Hindlimb muscle (tissue), 1 donor: ENCODE data around the gene CYB5D1. TPM values are rescaled to one million over a fixed set of nuclear protein-coding genes. Genes with fewer than 3 reads are reported as not detected.

Source experiments
- DNase-seq: peaks from one replicate; pipeline ENCODE4 v3.0.0-alpha.2; 2013
- polyA plus RNA-seq: library from polyadenylated mRNA; unstranded; fragments of 120-200 nt; gene quantifications from one replicate; pipeline ENCODE4 v1.2.1, GENCODE V29; 2013; ENCODE audit not compliant: insufficient read length

CYB5D1 gene
- polyA plus RNA-seq, 1 donor: 8.2 TPM

GRCh38 chr17:7833795-7834541 lies 23.8 kb upstream of the CYB5D1 start, which contains the start of gene KDM6B:
TSS of gene KDM6B (plus strand) at chr17:7834217. CDS start at chr17:7845555, 11,338 bp downstream.
- peak; percentile 92 for DNase-seq

- no peak for DNase-seq
Observed at GRCh38 chr17:7834542-7834956, 23.3 kb upstream of the CYB5D1 start.

GRCh38 chr17:7834957-7835813 lies 22.6 kb upstream of the CYB5D1 start:
- peak; percentile 100 for DNase-seq

GRCh38 chr17:7835814-7836595 lies 21.8 kb upstream of the CYB5D1 start:
- peak; percentile 67 for DNase-seq

DNA sequence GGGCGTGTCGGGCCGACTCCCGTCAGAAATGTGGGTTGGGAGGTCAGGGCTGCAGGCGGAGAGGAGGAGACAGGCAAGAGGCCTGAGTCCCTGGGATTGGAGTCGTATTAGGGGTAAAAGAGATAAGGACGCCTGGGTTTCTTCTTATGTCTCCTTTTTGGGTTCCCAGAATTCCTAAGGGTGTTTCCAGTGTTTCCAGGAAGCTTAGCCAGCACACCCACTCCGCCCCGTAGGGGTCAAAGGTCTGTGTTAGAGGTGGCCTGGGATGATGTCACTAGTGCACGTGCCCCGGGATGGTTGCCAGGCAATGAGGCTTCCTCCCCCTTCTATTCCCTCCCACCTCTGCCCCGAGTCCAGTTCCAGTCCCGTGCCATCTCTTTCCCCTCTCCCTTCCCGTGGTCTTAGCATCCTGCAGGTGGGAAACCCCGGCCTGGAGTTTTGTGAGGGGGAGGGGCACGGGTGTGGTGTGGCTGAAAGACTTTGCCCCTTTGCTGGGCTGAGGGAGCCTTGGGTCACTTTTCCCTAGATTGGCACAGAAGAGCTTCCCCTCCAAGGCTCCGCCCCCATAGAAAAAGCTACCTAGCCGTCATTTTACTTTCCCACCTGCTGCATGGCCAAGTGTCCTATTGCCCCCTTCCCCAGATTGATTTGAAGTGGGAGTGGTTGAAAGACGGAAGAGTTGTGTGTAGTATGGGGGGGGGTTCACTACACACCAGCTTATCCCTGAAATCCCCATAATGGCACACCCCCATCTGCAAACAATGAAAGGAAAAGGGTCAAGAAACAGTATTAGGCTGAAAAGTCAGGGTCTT lies 21.0 kb upstream of the CYB5D1 start:
- DNase-seq: peak; percentile 89

- DNase-seq: no peak
Observed at GRCh38 chr17:7837408-7838088, 20.3 kb upstream of the CYB5D1 start.

DNA sequence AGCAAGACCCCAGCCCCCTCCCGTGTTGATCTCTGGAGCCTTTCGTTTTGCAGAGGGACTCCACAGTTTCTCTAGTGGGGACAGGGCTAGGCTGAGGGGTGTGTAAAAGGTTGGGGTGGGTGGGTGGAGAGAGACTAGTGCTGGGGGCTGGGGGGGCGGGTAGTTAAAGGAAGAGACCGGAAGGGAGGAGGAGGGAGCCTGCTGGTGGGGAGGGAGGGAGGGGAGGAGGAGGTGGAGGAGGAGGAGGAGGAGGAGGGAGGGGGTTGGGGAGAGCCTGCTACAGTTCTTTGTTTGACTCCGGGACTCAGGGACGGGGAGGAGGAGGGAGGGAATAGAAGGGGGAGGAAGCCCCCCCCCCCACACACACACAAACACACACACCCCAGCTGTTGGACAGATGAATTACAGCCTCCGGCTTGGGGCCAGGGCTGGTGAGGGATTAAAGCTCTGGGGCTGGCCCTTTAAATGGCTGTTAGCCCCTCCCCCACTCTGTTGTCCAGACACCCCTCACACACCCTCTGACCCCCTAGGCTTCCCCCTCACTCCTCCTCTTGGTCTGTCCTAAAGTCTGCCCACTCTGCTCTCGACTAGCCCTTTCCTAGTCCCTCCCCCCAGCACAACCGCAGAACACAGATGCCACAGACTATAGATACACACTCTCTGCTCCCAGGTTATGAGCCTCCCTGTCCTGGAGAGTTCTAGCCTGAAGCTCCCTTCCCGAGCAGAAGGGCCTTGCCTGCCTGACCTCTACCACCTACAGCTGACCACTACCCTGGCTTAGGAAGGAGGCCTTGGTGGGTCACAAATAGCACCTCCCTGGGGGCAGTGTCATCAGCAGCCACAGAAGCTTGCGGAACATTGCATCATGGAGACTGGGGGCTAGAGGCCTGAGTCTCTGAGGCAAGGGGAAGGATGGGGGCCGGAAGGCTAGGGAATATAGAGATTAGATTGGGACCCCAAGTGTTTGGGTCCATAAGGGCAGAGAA lies 19.4 kb upstream of the CYB5D1 start:
- peak; percentile 54 for DNase-seq

- no peak for DNase-seq
Observed at GRCh38 chr17:7839190-7839875, 18.5 kb upstream of the CYB5D1 start.

DNA sequence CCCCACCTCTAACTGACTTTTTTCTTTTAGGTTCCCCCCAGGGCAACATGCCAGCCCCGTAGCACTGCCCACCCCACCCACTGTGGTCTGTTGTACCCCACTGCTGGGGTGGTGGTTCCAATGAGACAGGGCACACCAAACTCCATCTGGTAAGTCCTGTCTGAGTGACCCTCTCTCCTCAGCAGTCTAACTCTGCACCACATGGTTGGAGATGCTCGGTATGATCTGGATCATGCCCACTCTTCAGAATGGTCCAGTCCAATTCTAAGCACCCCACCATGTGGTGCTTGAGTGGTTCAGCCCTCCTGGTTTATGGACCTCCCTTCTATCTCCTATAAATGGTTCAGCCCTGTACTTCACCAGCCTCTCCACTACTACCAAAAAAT lies 17.9 kb upstream of the CYB5D1 start:
- DNase-seq: no peak

GRCh38 chr17:7840441-7840840 lies 17.4 kb upstream of the CYB5D1 start:
- DNase-seq: no peak

GRCh38 chr17:7840875-7841274 lies 16.9 kb upstream of the CYB5D1 start:
- DNase-seq: no peak

DNA sequence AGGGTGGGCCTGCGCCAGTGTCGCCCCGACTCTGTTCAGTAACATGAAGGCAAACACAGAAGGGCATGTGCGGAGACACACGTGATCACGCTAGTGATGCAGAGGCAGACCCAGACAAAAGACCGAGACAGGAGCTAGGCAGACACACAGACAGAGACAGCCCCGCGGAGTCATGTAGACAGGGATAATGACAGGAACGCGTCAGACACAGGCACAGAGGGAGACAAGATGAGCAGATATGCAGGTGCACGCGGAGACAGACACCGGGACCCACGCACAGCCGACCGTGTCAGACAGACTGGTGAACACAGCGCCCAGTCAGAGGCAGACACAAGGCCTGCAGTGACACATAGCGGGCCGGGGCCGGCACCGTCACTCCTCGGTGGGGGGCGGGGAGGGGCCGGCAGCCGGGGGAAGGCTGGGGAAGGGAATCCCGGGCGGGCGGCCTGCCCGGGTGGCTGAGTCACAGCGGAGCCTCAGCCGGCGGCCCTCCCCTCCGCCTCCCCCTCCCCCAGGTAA lies 16.3 kb upstream of the CYB5D1 start:
- peak; percentile 90 for DNase-seq

GRCh38 chr17:7841915-7842379 lies 15.9 kb upstream of the CYB5D1 start:
- DNase-seq: peak; percentile 92

DNA sequence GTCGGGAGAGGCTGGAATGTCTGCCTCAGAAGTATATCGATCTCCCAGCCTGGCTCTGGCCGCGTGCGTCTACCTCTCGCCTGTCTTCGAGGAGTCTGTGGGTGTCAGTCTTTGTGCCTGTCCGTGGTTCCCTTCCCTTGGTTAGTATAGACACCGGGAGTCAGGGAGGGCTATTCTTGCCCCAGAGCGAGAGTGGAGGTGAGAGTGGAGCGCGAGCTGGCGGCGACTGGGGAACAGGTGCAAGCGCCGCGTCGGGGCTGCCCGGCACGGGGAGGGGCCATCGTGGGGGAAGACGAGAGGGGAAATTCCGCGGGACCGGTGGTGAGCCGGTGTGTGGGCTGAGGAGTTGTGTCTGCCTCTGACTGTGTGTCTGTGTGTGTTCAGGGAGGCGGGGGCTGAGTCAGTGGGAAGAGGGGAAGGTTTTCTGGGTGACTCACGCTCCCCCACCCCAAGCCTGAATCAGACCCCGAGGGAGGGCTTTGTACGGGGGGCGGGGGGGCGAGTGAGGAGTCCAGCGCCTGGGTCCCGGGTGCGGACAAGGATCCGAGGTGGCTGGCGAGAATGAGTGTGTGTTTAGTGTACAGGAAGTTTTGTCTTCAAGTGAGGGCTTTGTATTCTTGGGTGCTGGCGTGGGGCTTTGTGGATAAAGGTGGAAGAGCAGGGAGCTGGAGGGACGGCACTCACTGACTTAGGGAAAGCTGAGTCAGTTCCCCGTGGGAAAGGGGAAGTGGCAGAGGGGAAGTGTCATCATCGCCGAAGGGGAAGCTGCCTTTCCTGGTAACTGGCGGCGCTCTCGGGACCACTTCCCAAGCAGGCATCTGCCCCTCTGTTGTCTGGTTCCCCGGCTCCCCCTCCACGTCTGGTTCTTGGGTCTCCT lies 15.2 kb upstream of the CYB5D1 start:
- peak; percentile 71 for DNase-seq

GRCh38 chr17:7843257-7843535 lies 14.6 kb upstream of the CYB5D1 start:
- DNase-seq: no peak

DNA sequence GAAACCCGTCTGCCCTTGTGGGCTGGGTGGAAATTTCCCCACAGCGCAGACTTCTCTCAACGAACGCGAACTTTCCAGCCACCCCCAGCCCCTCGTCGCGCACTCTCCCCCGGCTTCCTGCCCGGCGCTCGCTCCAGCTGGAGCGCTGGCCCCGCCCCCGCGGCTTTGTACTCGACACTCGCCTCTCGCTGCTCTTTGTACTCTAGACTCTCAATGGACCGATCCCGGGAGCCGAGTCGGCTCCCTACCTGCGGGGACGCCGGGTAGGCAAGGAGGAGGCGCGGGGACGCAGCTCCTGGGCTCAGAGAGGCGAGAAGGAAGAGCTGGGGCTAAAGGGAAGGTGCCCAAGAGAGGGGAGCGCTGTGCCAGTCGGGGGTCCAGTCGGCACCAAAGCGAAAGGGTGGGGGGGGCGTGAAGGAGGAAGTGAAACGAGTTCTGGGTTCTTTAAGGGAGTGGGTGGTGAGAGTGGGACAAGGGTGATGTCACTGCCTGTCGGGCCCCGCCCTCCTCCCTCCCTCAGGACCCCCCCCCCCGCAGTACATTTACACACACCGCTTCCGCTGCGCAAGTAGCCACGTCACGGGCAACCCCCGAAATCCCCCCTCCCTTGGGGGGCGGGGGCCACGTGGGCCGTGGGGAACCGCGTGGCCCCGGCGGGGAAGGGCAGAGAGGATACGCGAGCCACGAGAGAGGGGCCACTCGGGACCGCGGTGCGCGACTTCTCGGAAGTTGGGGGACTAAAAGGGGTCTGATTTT lies 14.1 kb upstream of the CYB5D1 start:
- peak; percentile 84 for DNase-seq
